Measurements from ENCODE around the gene GLIS1. TPM values are rescaled to one million over a fixed set of nuclear protein-coding genes. Genes with fewer than 3 reads are reported as not detected.

The GLIS1 gene
- total RNA-seq, 1 experiment from 2014 or later = 1.7 TPM

Other genes starting within 250 kb of the GLIS1 start
- gene NDC1, start 99.1 kb upstream of the GLIS1 start, total RNA-seq (2014; rRNA removed) = 59.3 and 63.6 TPM in 2 replicates
- 21.1 and 22.7 TPM in 2 replicates for gene YIPF1, start 150.6 kb upstream of the GLIS1 start, total RNA-seq (2014; rRNA removed)
- gene DIO1, start 155.0 kb upstream of the GLIS1 start, total RNA-seq (2014; rRNA removed) = not detected in 2 replicates
- 49.7 and 66.7 TPM in 2 replicates for gene IFT25, start 206.5 kb upstream of the GLIS1 start, total RNA-seq (2014; rRNA removed)
- 23.9 and 27.3 TPM in 2 replicates for gene LRRC42, start 207.2 kb upstream of the GLIS1 start, total RNA-seq (2014; rRNA removed)